ENCODE measurements around the gene MAPKBP1.

DNA sequence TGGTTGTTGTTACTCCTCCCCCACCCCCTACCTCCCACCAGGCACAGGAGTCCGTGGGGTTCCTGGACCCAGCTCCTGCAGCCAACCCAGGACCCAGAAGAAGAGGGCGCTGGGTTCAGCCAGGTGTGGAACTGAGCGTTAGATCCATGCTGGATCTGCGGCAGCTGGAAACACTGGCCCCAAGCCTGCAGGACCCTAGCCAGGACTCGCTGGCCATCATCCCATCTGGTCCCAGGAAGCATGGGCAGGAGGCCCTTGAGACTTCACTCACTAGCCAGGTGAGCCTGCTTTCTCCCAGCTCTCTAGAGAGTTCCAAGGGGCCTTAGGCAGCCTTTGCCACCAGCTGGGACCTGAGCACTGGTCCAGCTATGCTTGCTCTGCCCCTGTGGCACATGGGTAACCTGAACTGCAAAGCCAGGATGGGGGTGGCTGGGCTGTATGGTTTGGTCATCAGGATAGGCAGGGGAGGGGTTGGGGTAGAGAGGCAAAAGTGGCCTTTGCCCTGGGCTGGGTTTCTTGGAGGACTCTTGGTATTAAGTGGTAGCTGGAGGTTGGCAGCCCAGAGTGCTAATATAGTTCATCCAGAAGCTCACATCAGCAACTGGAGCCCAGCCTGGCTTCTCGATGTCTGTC, 46.6 kb downstream of the MAPKBP1 start:
- TF ChIP-seq, protein P1, sequence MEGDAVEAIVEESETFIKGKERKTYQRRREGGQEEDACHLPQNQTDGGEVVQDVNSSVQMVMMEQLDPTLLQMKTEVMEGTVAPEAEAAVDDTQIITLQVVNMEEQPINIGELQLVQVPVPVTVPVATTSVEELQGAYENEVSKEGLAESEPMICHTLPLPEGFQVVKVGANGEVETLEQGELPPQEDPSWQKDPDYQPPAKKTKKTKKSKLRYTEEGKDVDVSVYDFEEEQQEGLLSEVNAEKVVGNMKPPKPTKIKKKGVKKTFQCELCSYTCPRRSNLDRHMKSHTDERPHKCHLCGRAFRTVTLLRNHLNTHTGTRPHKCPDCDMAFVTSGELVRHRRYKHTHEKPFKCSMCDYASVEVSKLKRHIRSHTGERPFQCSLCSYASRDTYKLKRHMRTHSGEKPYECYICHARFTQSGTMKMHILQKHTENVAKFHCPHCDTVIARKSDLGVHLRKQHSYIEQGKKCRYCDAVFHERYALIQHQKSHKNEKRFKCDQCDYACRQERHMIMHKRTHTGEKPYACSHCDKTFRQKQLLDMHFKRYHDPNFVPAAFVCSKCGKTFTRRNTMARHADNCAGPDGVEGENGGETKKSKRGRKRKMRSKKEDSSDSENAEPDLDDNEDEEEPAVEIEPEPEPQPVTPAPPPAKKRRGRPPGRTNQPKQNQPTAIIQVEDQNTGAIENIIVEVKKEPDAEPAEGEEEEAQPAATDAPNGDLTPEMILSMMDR (IDR thresholded peaks at IDR 0.05): no peak
- no peak for TF ChIP-seq POLR2A (IDR thresholded peaks at IDR 0.05)
